ENCODE data around the gene SMC1B.
"Not testable (repeated sequence)": the region's sequence is repeated elsewhere in the genome, so short reads cannot be mapped to it uniquely, and the experiment has no call there.

SMC1B gene

GRCh38 chr22:45441138-45441537 is 27.7 kb upstream of the SMC1B start:
- no peak for DNase-seq

DNA sequence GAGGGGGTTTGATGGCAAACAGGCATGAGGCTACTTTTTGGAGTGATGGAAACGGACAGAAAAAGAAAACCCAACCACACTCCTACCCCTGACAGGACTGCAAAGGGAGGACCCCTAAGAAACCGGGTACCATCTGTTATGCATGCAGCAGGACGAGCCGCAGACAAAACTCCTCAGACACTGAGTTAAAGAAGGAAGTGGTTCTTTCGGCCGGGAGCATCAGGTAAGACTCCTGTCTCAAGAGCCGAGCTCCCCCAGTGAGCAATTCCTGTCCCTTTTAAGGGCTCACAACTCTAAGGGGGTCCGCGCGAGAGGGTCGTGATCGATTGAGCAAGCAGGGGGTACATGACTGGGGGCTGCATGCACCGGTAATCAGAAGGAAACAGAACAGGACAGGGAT is 27.3 kb upstream of the SMC1B start:
- not testable (repeated sequence) for DNase-seq

GRCh38 chr22:45438336-45438735 is 24.9 kb upstream of the SMC1B start:
- no peak for DNase-seq

GRCh38 chr22:45436871-45437517 is 23.6 kb upstream of the SMC1B start:
- not testable (repeated sequence) for DNase-seq

- peak; percentile 31 for DNase-seq
These were observed 22.2 kb upstream of the SMC1B start for GRCh38 chr22:45435544-45436139.

- DNase-seq: no peak
These were observed 21.6 kb upstream of the SMC1B start for GRCh38 chr22:45434981-45435380.

DNA sequence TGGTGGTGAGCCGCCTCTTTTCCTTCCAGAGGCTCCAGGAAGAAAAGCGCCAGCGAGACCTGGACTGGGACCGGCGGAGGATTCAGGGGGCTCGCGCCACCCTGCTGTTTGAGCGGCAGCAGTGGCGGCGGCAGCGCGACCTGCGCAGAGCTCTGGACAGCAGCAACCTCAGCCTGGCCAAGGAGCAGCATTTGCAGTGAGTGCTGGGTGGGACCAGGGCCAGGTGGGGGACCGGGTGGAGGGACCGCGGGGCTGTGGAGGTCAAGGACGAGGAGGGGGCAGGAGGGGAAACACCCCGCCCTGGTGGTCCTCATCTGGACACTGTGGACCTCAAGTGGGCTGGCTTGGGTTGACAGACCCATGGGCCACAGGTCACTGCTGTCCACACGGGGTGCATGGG is 17.5 kb upstream of the SMC1B start:
- no peak for DNase-seq

GRCh38 chr22:45429981-45430775 is 16.8 kb upstream of the SMC1B start:
- DNase-seq: no peak

DNA sequence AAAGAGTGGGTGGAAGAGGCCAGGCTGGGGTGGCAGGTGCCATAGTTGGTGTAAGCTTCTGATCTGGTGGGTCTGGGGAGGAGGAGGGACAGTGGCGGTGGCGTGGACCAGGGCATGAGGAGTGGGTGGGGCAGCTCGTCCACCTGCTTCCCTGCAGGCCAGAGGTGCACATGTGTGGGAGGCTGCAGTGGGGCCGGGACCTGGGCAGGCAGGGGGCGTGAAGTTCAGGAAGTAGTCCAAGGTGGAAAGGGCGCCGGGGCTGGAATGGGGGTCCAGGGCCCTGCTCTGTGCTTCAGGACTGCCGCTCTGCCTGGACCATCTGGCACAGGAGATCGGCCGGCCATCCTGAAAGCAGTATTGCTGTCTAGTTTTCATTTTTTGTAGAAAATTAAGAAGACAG is 16.0 kb upstream of the SMC1B start:
- no peak for DNase-seq

DNA sequence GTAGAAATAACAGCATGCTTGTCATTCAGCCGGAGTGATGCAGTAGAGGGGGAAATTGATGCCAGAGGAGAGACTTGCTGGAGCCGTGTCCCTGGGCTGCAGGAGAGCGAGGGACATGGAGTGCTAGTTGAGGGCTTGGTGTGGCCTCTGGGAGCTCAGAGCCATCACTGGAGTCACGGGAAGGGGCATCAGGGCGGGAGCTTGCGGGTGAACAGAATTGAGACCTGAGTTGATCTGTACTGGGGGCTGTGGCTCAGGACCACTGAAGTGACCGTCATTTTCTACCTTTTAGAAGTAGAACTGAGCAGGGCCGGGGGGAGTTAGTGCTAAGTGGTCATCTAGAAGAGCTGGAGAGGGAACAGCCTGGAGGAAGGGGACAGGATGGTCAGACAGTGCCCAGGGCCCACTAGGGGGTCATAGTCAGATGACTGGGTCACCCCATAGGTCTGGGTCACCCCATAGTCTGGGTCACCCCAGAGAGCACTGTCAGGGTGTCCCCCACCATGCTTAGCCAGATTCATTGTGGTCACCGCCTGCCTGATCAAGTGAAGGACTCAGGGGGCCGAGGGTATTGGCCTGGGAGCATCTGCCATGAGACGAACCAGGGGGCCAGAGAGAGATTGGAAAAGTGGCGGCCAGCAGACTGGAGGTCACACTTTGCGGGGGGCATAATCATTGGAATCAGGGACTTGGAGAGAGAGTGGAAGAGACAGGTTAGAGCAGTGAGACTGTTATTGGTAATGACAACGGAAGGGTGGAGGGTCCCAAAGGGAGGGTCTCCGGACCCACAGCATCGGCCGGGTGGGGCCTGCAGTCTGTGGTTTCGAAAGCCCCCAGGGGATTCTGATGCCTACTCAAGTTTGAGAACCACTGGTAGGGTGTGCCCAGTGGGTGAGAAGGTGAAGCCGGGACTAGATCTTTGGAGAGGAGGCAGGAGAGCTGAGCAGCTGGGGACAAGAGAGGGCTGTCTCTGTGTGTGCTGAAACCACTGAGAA is 15.3 kb upstream of the SMC1B start:
- DNase-seq: no peak

GRCh38 chr22:45427114-45427513 is 13.7 kb upstream of the SMC1B start:
- no peak for DNase-seq

DNA sequence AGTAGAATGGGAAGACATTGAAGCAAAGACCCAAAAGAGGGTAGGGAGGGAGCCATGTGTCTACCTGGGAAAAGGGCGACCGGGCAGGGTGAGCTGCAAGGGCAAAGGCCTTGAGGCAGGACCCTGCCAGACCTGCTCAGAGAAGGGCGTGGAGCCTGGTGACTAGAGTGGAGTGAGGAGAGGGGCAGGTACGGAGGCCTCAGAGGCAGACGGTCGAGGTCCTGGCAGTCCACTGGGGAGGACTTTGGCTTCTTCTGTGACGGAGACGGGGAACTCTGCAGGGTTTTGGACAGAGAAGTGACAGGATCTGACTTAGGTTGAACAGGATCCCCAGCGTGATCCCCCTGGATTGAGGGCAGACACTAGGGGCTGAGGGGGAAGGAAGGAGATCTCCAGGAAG is 13.0 kb upstream of the SMC1B start:
- DNase-seq: no peak

- DNase-seq: no peak
These were observed 12.3 kb upstream of the SMC1B start for GRCh38 chr22:45425531-45426265.

DNA sequence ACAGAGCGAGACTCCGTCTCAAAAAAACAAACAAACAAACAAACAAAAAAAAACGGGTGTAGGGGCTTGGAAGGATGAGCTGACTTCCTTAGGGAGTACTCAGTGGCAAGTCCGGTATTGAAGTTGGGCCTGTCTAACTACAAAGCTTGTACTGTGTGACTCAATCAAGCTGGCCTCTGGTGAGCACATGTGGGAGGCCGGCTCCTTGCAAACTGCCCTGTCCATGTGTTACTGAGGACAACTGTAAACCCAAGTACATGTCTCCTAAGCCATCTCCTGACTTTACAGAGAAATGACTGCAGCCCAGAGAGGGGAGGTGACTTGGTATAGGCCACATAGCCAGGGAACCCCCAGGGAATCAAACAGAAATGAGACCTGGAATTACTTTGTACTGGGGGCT is 11.7 kb upstream of the SMC1B start:
- no peak for DNase-seq

GRCh38 chr22:45424241-45424731 is 10.9 kb upstream of the SMC1B start:
- no peak for DNase-seq

- DNase-seq: no peak
These were observed 10.1 kb upstream of the SMC1B start for GRCh38 chr22:45423524-45423923.

DNA sequence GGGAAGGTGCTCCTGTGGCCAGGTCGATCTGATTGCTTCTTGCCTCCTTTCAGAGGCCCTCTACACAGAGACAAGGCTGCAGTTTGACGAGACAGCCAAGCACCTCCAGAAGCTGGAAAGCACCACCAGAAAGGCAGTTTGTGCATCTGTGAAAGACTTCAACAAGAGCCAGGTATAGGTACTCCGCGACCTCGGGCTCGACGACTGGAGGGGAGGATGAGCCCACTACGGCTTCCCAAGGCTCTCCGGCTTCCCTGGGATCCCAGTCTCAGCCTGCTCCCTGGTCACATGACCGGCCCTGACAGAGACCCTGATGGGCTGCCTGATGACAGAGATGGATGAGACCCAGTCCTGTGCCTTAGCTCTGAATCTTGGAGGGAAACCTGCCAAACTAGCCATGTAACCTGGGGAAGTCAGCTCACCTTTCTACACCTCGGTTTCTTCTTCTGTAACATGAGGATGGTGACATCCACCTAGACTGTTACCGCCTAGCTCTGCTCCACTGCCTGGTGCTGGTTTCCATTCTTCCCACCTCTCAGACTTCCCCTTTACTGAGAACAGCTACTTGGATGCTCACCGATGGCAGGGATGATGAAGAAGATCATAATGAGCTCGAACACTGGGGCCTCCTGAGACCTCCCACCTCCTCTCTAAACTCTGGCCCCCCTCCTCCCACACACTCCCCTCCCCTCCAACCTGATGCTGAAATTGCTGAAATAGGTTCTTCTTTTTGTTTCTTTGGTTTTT is 9.0 kb upstream of the SMC1B start:
- no peak for DNase-seq

GRCh38 chr22:45421349-45422055 is 8.1 kb upstream of the SMC1B start:
- DNase-seq: no peak

DNA sequence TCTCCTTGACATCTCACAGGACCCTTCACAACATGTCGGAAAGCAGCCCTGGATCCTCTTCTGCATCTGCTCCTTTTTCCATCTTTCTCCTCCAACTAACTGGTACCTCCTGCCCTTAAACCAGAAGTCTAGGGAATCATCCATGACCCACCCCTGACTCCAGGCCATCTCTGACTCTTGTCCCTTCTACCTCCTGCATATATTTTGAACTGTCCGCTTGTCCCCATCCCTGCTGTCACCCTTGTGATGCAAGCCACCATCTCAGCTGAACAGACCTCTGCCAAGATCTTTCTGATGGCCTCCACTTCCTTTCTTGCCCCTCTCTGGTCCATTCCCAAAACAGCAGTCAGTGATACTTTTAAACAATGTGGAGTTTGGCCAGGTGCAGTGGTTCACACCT is 7.1 kb upstream of the SMC1B start:
- no peak for DNase-seq

DNA sequence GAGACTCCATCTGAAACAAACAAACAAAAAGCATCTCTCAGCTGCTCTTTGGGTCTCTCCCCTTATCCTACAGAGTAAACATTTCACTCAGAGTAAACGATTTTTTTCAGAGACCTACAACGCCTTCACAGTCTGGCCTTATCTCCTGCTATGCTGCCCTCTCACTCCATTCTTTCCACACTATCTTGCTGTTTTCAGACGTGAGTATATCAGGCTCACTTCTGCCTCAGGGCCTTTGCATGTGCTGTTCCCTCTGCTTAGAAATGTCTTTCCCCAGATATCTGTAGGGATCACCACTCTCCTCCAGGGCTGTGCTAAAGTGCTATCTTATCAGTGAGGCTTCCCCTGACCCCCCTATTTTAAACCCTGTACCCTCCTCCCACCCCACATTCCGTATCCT is 6.6 kb upstream of the SMC1B start:
- no peak for DNase-seq

- no peak for DNase-seq
These were observed 5.4 kb upstream of the SMC1B start for GRCh38 chr22:45418770-45419138.
